ENCODE data around the gene SORCS2. TPM values are rescaled to one million over a fixed set of nuclear protein-coding genes. Genes with fewer than 3 reads are reported as not detected.

SORCS2 gene
- total RNA-seq, 1 experiment from 2014 or later, result not detected

GRCh38 chr4:7383266-7383665 is 190.9 kb downstream of the SORCS2 start:
- no peak for DNase-seq (ENCODE audit: extremely low read depth, low read depth)

GRCh38 chr4:7384003-7384928 is 191.9 kb downstream of the SORCS2 start:
- DNase-seq (ENCODE audit: extremely low read depth, low read depth), result no peak

- DNase-seq (ENCODE audit: extremely low read depth, low read depth), result no peak
Measured at GRCh38 chr4:7384929-7385890, 192.9 kb downstream of the SORCS2 start.

GRCh38 chr4:7387925-7388324 is 195.6 kb downstream of the SORCS2 start:
- DNase-seq (ENCODE audit: extremely low read depth, low read depth), result no peak

GRCh38 chr4:7388627-7389026 is 196.3 kb downstream of the SORCS2 start:
- no peak for DNase-seq (ENCODE audit: extremely low read depth, low read depth)

GRCh38 chr4:7389101-7389701 is 196.9 kb downstream of the SORCS2 start:
- DNase-seq (ENCODE audit: extremely low read depth, low read depth), result no peak

GRCh38 chr4:7389719-7390118 is 197.4 kb downstream of the SORCS2 start:
- no peak for DNase-seq (ENCODE audit: extremely low read depth, low read depth)

- no peak for DNase-seq (ENCODE audit: extremely low read depth, low read depth)
Measured at GRCh38 chr4:7390336-7390735, 198.0 kb downstream of the SORCS2 start.

- DNase-seq (ENCODE audit: extremely low read depth, low read depth), result no peak
Measured at GRCh38 chr4:7390906-7391636, 198.7 kb downstream of the SORCS2 start.

GRCh38 chr4:7391637-7392437 is 199.5 kb downstream of the SORCS2 start:
- DNase-seq (ENCODE audit: extremely low read depth, low read depth), result no peak

- DNase-seq (ENCODE audit: extremely low read depth, low read depth), result no peak
Measured at GRCh38 chr4:7392438-7393421, 200.4 kb downstream of the SORCS2 start.

- no peak for DNase-seq (ENCODE audit: extremely low read depth, low read depth)
Measured at GRCh38 chr4:7393601-7394575, 201.6 kb downstream of the SORCS2 start.

GRCh38 chr4:7394681-7395451 is 202.5 kb downstream of the SORCS2 start:
- DNase-seq (ENCODE audit: extremely low read depth, low read depth), result no peak

GRCh38 chr4:7395645-7396044 is 203.3 kb downstream of the SORCS2 start:
- DNase-seq (ENCODE audit: extremely low read depth, low read depth), result no peak

- DNase-seq (ENCODE audit: extremely low read depth, low read depth), result no peak
Measured at GRCh38 chr4:7396186-7396910, 204.0 kb downstream of the SORCS2 start.
